NCI-H128 (cell line): Measurements from ENCODE around the gene TMEM260.
A peak's percentile ranks its signal among the peaks of the same experiment; 100 is the strongest.
"Not testable (repeated sequence)": the region's sequence is repeated elsewhere in the genome, so short reads cannot be mapped to it uniquely, and the experiment has no call there.

ENCODE experiments used
- DNase-seq: peaks from one replicate; lab custom pipeline; 2025; ENCODE audit not compliant: unreplicated experiment; lab: John Stamatoyannopoulos, UW

TMEM260 gene

DNA sequence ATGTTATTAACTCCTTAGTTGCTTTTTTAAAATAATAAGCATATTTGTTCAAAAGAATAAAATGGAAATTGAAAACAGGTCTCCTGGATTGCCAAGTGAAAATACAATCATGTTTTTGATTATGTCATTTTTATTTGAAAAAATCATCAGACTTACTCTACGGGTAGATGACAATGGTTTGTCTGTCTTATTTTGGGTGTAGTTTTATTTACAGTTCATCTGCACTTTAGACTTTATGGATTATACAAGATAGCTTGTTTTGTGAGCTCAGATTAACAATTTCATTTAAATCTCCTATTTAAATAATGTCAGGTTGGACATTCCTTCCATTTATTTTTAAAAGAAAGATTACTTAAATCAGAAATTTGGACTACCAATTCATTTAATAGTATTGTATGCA, 14.8 kb downstream of the TMEM260 start:
- no peak for DNase-seq

DNA sequence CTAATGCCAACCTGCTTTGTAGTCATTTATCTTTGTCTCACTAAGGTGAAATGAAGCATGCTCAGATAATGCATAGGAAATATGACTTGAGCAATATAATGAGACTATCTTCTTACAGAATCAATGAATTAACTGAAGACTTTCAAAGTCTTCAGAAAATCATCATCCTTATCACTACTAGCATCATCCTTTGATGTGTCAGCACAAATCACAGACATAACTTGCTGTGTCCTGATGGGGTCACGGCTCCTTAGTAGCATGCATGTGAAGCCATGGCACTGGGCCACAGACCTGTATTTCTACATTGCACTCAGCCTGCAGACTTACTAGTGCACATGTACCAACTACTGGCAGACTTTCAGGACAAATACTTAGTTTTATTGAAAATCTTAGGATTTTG, 18.9 kb downstream of the TMEM260 start:
- no peak for DNase-seq

- no peak for DNase-seq
Measured at GRCh38 chr14:56603648-56604047, 24.1 kb downstream of the TMEM260 start.

DNA sequence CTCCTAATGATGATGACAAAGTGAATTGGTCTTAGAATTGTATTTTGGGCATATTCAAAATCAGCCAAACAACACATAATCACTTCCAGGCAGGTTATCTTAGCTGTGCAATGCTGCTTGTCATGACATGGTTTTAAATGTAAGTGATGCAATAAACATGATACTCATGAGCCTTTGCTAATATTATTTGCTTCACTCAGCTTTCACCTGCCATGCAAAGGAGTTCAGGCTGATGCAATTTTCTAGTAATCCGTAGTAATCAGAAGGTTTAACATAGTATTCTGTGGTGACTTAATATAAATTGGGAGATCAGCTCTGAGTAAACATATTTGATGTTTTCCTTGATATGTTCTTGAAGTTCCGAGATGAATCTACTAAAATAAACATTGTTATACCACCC, 29.1 kb downstream of the TMEM260 start:
- DNase-seq, result no peak

DNA sequence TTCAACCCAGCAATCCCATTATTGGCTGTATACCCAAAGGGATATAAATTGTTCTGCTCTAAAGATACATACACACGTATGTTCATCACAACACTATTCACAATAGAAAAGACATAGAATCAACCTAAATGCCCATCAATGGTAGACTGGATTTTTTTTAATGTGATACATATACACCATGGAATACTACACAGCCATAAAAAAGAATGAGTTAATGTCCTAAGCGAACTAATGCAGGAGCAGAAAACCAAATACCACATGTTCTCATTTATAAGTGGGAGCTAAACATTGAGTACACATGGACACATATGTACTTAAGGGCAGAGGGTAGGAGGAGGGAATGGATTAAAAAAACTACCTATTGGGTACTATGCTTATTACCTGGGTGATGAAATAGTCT, 32.1 kb downstream of the TMEM260 start:
- DNase-seq, result not testable (repeated sequence)

- DNase-seq, result no peak
Measured at GRCh38 chr14:56617084-56617483, 37.5 kb downstream of the TMEM260 start.

- no peak for DNase-seq
Measured at GRCh38 chr14:56630707-56631106, 51.1 kb downstream of the TMEM260 start.

- no peak for DNase-seq
Measured at GRCh38 chr14:56632195-56632594, 52.6 kb downstream of the TMEM260 start.

GRCh38 chr14:56633544-56633943, 53.9 kb downstream of the TMEM260 start:
- DNase-seq, result no peak

- DNase-seq, result no peak
Measured at GRCh38 chr14:56635041-56635440, 55.4 kb downstream of the TMEM260 start.

GRCh38 chr14:56647493-56647892, 67.9 kb downstream of the TMEM260 start:
- DNase-seq, result no peak

GRCh38 chr14:56648508-56649301, 69.1 kb downstream of the TMEM260 start:
- DNase-seq, result peak; percentile 68

DNA sequence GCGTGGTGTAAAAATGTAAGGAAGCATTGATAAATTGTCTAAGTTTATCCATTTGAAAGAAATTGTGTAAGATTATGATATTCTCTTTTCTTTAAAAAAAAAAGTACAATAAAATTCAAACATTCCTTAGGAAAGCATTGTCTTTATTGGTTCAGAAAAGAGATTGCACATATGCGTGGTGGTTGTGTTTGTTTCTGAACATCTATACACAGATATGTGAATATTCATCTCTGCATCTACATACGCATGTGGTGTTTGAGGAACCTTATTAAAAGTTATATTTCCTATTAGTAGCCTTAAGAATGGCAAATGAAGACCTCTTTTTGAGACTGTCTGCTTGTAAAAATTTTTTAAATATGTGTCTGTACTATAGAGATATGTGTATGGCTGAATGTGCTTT, 69.8 kb downstream of the TMEM260 start:
- no peak for DNase-seq

GRCh38 chr14:56650048-56650447, 70.5 kb downstream of the TMEM260 start:
- no peak for DNase-seq

DNA sequence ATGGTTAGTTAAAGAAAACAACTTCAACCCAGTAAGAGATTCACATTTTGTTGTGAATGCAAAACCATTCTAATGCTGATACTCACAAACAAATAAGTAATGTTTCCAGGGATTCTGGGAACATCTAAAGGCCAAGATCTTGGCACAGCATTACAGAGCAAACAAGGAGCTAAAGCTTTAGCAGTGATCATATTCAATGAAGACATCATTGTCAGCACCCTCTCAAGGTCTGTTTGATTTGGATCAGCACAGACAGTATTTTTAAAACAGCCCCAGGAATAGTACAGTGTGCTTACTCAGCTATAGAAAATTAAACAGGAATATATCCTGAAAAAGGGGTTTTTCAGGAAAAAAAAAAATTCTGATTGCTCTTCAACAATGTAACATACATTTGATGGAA, 71.4 kb downstream of the TMEM260 start:
- no peak for DNase-seq

GRCh38 chr14:56657604-56658003, 78.0 kb downstream of the TMEM260 start:
- no peak for DNase-seq

DNA sequence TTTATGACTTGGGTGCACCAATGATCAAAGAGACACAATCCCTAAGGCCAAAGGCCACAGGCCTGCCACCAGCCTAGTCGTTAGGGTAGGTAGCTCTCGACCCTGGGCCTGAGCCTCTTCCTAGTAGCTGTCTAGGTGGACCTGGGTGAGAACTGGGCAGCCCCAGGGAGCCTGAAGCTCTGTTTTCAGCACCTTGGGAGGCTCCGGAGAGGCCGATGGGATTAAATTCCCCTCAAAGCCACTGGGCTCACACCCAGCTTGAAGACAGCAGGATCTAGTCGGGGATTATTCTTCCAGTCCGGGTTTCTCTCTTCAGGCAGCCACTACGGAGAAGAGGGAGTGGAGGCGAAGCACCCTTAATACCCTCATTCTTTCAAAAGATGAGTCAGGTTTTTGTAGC, 79.8 kb downstream of the TMEM260 start:
- no peak for DNase-seq

- DNase-seq, result peak; percentile 1
Measured at GRCh38 chr14:56659964-56660551, 80.5 kb downstream of the TMEM260 start.

GRCh38 chr14:56660677-56661389, 81.2 kb downstream of the TMEM260 start:
- DNase-seq, result no peak

DNA sequence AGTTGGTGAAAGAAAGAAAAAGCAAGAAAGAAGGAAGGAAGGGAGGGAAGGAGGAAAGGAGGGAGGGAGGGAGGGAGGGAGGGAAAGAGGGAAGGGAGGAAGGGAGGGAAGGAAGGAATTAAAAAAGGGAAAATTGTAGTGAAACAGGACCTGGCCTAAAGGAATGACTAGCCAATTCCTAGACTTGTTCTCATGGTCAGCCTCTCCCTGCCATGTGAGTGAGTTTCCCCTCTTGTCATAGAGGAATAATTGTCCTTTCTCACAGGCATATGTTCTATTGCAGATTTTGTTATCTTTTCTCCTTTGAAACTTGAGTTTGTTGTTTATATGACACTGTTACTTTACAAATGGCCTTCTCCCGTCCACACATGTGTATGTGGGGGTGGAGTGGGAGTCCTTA, 81.9 kb downstream of the TMEM260 start:
- no peak for DNase-seq

- DNase-seq, result no peak
Measured at GRCh38 chr14:56664811-56665421, 85.3 kb downstream of the TMEM260 start.

- no peak for DNase-seq
Measured at GRCh38 chr14:56666294-56666693, 86.7 kb downstream of the TMEM260 start.
